Occipital lobe (tissue), 2 donors: Measurements from ENCODE around the gene ZNF749. TPM values are rescaled to one million over a fixed set of nuclear protein-coding genes. Genes with fewer than 3 reads are reported as not detected.

Experiments used
- DNase-seq: peaks from one replicate; lab custom pipeline; 2025; lab: John Stamatoyannopoulos, UW
- total RNA-seq: library from RNA; depleted of rRNA; stranded (reverse); fragments of >200 nt; gene quantifications from one replicate; pipeline ENCODE4 v1.2.3, GENCODE V29; 2014

ZNF749 gene
- total RNA-seq = 37.1 TPM

DNA sequence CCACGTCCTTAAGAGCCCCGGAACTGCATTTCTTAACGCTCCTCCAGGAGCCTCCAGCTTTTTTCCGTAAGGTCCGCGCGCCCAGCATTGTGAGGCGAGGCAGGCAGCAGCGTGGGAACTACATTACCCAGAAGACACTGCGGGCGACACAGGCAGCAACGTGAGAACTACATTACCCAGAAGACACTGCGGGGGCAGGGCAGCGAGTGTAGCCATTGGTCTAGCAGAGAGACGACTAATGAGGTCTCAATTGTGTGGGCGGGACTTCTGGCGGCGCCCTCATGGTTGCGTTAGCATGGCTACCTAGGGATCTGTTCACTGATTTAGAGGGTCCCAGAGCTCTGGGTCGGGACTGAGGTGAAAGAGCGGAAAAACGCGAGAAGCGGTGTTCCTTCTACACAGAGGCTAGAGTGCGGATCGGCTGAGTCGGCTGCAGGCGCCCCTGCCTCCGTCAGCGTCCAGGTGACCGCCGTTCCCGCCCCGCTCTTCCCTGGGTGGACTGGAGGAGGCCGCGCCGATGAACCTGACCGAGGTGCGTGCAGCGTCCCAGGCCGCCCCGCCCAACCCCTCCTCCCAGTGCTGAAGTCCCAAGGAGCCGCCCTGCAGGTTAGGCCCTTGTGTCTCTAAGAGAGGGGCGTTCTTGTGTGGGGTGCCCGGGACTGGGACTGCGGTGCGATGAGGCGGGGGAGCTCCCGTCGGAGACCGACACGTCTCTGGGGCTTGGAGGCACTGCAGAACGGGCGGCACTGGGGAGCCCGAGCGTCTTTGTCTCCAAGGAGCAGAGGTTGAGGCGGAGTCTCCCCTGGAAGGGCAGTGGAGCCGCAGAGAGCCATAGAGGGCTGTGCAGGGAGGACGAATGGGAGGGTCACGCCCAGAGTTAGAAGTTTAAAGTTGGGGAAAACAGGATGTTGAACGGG lies at the start of gene ZNF749:
TSS of gene ZNF749 (plus strand) at position 264 of the 917 bp plus-strand sequence. CDS start at position 518, 254 bp downstream.
- peak; percentile 93 for DNase-seq

DNA sequence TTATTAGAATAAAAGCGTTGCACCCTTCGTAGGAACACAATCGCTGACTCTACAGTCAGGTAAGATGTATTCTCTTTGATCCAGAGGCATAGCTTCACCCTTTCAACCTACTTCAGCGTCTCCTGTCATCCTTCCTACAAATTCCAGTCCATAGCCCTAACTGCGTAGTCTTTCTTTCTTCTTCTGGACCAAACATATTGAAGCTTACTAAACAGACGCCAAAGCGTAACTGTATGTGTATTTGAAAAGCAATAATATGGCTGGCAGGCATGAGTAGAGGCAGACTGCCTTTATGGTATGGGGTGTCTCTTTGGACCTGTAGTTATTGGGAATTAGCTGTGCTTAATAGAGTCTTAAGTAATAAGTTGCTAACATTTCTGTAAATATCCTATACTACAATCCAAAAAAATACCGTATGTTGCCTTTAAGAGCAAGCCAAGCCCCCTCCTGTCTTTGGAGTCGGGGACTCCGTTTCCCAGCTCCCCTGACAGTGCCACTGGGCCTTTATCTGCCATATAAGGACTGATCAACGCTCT lies 45.9 kb upstream of the ZNF749 start:
- no peak for DNase-seq

DNA sequence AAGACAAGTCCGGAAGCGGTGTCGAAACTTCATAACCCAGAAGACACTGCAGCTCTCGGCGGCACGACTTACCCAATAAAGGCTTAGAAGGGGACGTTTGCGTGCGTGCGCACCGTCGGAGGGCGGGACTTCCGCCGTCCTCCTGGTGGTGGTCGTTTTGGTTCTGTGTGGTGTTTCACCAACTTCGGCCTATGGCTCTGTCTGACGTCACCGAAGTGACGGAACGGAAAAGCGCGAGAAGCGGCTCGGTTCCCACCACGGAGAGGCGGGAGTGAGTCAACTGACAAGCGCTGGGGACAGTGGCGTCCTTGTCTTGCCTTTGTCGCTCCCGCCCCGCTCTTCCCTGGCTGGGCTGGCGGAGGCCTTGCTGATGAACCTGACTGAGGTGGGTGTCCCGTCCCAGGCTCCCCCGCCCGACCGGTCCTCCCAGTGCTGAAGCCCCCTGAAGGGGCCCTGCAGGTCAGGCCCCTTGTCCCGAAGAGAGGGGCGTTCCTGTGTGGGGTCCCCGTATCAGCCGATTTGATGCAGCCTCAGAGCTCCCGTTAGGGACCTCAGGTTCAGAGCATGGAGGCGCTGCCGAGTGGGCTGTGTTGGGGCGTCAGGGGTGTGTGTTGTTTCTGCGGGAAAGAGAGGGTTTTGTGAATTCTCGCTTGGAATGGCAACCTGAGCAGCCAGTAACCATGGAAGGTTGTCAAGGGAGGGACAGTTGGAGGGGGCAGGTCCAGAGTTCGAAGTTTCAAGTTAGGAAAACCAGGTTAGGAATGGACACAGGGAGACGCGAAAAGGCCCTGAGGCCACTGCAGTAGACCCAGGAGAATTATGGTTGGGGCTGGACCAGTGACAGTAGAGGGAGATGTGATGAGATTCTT lies 45.2 kb upstream of the ZNF749 start, which contains the start of gene ZNF548:
TSS of gene ZNF548 (plus strand) at position 125 of the 869 bp plus-strand sequence. CDS start at position 371, 246 bp downstream.
- DNase-seq = peak; percentile 98

DNA sequence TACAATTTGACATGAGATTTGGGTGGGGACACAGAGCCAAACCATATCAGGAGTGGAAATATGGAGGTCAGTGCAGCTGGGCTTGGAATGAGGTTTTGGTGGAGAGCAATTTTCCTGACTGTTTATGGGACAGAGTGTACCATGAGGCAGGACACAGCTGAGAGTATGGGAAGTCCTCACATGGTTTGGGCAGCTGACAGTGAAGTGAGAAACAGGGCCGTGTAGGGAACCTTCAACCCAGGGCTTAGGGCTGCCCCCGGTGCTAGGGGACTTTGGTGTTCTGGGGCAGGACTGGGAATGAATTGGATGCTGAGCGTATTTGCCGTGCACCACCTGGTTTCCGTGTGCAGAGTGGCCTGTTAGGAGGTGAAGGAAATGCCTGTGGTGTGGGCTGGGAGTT lies 39.4 kb upstream of the ZNF749 start:
- DNase-seq = no peak

DNA sequence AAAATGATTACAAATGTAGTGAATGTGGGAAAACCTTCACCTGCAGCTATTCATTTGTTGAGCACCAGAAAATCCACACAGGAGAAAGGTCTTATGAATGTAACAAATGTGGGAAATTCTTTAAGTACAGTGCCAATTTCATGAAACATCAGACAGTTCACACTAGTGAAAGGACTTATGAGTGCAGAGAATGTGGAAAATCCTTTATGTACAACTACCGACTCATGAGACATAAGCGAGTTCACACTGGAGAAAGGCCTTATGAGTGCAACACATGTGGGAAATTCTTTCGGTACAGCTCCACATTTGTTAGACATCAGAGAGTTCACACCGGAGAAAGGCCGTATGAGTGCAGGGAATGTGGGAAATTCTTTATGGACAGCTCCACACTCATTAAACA lies 36.3 kb upstream of the ZNF749 start:
- no peak for DNase-seq

DNA sequence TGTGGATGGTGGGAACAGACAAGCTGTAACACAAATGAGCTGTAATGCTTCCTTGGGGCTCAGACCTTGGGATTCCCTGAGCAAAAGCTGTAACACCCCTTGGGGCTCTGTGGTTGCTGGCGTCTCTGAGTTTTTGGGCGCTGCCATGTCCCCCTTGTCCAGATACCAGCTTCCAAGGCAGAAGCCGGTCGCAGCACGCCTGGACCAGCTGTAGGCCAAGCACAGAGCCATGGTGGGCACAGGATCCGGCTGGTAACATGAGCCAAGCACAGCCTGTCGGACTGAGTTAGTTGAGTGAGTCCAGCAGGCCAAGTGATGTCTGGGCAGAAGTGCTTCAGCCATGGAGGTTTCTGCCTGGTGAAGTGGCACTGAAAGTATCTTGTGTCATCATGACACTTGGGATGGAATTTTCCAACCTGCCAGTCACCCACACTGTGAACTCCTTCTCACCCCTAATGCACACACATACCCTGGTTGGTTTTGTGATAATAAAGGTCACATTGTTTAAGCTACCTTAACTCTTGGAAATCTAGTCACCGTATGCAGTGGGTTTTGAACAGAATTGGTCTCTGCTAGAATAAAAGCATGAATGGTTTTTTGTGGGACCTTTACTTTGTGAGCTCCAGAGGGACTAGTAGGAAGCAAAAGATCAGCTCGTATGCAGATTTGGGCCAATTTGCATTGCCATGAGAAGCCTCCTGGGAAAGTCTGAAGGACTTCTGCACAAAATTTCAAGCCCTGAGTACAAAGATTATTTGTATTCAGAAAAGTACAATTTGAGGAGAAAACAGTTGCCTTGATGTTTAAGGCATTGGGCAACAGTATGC lies 31.2 kb upstream of the ZNF749 start:
- DNase-seq = no peak

DNA sequence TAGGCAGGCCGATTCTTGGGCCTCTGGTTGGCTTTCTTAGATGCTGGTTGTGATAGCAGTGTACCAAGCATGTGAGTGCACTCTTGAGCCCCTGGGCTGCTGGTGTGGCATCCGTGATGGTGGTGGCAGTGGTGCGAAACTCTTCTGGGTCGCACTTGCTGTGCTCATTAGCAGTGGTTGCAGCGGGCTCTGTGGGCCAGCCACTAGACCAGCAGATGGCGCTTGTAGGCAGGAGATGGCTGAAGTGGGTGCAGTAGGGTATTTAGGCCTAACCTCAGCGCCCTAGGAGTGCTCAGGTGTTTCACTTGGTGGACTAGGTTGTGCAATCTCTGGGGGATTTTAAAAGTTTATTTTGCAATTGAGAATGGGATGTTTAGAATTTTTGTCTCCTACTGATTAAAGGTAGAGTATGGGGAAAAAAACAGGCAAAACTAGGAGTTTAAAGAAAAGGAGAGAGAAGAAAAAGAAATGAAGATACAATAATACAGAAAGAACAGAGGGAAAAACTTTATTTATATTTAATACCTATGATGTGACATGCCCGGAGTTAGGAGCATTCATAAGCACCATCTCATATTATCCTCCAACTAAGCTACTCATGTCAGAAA lies 28.5 kb upstream of the ZNF749 start:
- DNase-seq = no peak

DNA sequence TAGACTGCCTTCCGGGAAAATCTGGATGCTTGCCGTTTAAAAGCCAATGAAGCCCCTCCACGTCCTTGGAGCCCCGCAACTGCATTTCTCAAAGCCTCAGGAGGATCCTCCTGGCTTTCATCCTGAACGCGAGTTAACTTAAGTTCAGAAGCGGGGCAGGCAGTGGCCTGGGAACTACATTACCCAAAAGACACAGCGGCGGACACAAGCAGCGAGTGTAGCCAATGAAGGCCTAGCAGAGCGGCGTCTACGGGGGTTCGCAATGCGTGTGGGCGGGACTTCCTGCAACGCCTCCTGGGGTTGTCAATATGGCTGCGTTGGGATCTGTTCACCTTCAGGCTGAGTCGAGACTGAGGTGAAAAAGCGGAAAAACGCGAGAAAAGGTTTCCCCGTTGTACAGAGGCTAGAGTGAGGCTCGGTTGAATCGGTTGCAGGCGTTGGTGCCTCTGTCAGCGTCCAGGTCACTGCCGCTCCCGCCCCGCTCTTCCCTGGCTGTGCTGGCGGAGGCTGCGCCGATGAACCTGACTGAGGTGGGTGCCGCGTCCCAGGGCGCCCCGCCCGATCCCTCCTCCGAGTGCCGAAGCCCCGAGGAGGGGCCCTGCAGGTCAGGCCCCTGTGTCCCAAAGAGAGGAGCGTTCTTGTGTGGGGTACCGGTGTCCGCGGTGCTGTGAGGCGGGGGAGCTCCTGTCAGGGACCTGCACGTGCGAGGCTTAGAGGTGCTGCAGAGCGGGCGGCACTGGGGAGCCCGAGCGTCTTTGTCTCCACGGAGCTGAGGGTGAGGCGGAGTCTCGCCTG lies 24.1 kb upstream of the ZNF749 start, which contains the start of gene ZNF17:
TSS of gene ZNF17 (plus strand) at position 285 of the 795 bp plus-strand sequence. CDS start 2,455 bp downstream, outside the sequence.
- DNase-seq = peak; percentile 87

DNA sequence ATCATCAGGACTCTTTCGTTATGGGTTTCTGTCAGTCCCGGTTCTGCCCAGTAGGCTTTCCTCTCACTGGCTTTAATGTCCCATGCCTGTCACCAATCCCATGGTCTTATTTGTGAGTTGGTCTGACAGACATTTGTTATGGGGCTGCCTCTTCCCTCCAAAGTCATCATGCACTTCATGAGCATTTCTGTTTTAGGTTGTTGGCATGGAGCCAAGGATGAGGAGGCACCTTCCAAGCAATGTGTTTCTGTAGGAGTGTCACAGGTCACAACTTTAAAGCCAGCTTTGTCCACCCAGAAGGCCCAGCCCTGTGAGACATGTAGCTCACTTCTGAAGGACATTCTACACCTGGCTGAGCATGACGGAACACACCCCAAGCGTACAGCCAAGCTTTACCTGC lies 15.7 kb upstream of the ZNF749 start:
- DNase-seq = no peak

DNA sequence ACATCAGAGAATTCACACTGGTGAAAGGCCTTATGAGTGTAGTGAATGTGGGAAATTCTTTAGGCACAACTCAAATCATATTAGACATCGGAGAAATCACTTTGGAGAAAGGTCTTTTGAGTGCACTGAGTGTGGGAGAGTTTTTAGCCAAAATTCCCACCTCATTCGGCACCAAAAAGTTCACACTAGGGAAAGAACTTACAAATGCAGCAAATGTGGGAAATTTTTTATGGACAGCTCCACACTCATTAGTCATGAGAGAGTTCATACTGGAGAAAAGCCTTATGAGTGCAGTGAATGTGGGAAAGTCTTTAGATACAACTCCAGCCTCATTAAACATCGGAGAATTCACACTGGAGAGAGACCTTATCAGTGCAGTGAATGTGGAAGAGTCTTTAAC lies 14.1 kb upstream of the ZNF749 start:
- DNase-seq = no peak

DNA sequence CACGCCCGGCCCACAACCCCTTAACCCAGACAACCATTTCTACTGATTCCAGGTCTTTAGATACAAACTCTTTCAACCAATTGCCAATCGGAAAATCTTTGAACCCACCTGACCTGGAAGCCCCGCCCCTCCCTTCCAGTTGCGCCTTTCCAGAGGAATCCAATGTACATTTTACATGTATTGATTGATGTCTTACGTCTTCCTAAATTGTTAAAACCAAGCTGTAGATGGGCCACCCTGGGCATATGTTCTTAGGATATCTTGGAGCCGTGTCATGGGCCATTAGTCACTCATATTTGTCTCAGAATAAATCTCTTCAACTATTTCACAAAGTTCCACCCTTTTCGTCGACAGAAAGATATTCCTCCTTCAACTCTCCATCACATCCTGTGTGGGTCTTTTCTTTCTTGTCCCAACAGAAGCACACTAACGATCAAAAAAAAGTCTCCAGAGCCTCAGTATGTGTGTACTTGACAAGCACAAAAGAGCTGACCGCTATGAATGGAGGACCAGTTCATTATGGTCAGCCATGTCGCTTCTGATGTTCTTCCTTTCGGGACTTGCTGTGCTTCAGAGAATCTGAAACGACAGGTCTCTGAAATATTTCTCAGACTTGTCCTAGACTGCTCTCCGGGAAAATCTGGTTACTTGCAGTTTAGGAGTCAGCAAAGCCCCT lies 601 bp upstream of the ZNF749 start:
- no peak for DNase-seq

DNA sequence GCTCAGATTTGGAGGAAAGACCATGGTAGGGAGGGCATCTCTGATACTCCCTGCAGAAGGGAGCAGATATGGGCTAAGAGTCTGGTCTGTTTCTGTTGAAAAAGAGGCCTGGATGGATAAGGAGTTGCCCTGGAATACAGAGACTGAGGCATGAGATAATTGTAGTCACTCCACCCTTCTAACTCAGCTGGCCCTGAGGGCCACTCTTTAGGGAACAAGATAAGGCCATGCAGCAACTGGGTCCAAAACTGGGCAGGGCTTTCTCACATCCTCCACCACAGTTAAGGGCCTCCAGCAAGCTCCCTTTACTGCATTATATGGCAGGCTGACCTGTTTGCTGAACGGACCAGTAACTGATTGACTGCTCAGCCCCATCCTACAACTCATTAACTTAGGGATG lies 1.3 kb downstream of the ZNF749 start:
- no peak for DNase-seq

DNA sequence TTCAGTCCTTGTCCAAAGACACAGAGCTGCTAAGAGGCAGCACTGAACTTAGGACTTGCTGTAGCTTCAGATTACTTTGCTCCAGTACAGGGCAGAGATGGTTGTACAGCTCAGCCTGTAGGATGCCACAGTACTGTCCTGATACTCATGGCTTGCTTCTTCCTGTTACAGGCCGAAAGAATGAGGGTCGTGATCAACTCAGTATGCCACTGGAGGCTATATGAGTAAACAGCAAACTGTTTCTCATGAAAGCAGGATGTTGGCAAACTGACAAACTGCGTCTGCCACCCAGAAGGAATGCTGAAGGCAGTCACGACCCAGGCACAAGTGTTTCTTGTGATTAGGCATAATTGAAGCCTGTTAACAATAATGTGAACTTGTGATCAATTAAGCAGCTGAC lies 2.8 kb downstream of the ZNF749 start:
- DNase-seq = no peak

DNA sequence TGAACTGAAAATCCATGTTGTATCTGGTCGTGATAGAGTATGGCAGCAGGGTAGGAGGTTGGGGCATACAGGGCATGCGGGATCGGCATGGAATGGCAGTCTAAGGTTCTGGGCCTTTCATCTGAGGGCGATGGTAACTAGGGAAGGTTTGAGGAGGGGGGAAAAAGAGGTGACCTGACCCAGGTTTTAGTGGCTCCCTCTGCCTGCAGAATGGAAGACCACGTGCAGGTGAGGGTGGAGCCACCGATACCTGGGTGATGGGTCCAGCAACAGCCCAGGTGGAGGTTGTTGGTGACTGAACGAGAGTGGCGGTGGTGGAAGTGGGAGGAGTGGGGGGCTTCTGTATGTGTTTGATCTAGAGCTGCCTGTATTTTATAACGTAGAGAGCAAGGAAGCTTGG lies 3.8 kb downstream of the ZNF749 start:
- DNase-seq = no peak

DNA sequence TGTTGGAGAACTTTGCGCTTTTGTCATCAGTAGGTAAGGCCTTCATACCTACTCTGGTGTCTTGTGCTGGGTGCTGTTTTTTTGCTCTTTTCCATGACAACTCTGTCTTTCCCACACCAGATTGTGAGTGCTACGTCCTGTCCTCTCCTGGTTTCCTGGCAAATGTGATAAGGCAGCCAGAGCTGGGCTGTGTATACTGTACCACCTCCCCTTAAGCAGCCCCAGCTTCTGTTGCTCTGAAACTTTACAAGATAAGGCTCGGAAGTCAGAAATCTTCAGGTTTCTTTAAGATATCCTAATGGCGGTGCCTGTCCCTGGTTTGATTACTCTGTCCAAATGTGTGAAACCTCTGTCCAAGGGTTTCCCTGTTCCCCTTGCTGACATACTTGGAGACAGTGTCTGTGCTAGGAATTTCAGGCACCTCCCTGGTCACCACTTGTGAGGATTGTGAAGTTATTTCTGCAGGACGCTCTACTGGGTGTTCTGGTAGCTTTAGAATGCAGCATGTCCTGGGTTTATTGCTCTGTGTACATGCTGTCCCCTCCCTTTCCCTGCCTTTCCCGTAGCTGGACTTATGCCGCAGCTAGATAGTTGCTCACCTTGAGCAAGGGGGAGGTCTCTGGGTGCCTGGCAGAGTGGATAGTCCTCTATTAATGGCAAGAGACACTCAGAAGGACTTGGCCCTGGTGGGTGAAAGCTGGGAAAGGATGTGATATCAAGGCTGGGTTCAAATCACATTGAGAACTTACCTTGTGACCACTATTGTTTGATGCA lies 7.0 kb downstream of the ZNF749 start:
- no peak for DNase-seq

DNA sequence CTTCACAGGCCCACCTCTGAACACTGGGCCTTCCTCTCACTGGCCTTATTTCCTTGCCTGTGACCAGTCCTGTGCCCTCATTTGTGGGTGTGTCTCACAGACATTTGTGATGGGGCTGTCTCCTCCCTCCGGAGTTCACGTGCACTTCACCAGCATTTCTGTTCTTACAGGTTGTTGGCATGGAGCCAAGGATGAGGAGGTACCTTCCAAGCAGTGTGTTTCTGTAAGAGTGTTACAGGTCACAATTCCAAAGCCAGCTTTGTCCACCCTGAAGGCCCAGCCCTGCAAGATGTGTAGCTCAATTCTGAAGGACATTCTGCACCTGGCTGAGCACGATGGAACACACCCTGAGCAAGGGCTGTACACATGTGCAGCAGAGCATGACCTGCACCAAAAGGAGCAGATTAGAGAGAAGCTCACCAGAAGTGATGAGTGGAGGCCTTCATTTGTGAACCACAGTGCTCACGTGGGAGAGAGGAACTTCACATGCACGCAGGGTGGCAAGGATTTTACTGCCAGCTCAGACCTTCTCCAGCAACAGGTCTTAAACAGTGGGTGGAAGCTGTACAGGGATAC lies 8.1 kb downstream of the ZNF749 start:
- no peak for DNase-seq

DNA sequence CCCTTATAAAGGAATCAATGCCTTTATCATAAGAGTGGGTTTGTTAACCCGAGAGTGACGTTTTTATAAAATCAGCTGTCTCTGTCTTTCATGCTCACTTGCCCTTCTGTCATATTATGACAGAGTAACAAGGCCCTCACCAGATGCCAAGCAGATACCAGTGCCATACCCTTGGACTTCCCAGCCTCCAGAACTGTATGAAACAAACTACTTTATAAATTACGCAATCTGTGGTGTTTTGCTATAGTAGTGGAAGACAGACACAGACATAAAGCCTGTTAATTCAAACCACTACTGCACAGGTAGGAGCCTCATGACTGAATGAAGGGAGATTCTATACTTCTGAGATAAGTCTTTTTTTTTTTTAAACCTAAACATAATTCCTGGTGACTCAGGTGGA lies 17.2 kb downstream of the ZNF749 start:
- DNase-seq = no peak
